ENCODE results near the gene PTPRK.

The PTPRK gene

GRCh38 chr6:128192972-128193371 is 327.4 kb downstream of the PTPRK start:
- Histone ChIP-seq H3K9ac (ENCODE audit: low read length) (no peak overlapping the region), H3K4me1 (ENCODE audit: control insufficient read depth, insufficient read depth, low read length) (no peaks in the 10 kb centered on the region), H3K27me3 (ENCODE audit: control insufficient read depth, insufficient read depth, low read length) (no peaks in the 10 kb centered on the region), H3K36me3 (ENCODE audit: control insufficient read depth, insufficient read depth, low read length) (no peaks in the 10 kb centered on the region), H3K27ac (ENCODE audit: low read depth, low read length) (no peak overlapping the region), H3K4me3 (ENCODE audit: low read length) (no peak overlapping the region)

- Histone ChIP-seq H3K27me3 (ENCODE audit: control insufficient read depth, insufficient read depth, low read length) (no peaks in the 10 kb centered on the region), H3K27ac (ENCODE audit: low read depth, low read length) (no peak overlapping the region), H3K4me3 (ENCODE audit: low read length) (no peak overlapping the region), H3K9ac (ENCODE audit: low read length) (no peak overlapping the region), H3K4me1 (ENCODE audit: control insufficient read depth, insufficient read depth, low read length) (no peaks in the 10 kb centered on the region), H3K36me3 (ENCODE audit: control insufficient read depth, insufficient read depth, low read length) (no peaks in the 10 kb centered on the region)
Measured at GRCh38 chr6:128188678-128189077, 331.7 kb downstream of the PTPRK start.

- Histone ChIP-seq H3K27ac (ENCODE audit: low read depth, low read length) (no peak overlapping the region), H3K27me3 (ENCODE audit: control insufficient read depth, insufficient read depth, low read length) (no peaks in the 10 kb centered on the region), H3K36me3 (ENCODE audit: control insufficient read depth, insufficient read depth, low read length) (no peaks in the 10 kb centered on the region), H3K4me3 (ENCODE audit: low read length) (no peak overlapping the region), H3K4me1 (ENCODE audit: control insufficient read depth, insufficient read depth, low read length) (no peaks in the 10 kb centered on the region), H3K9ac (ENCODE audit: low read length) (no peak overlapping the region)
Measured at GRCh38 chr6:128186729-128187128, 333.7 kb downstream of the PTPRK start.

GRCh38 chr6:128179876-128180438 is 340.4 kb downstream of the PTPRK start:
- Histone ChIP-seq H3K9ac (ENCODE audit: low read length) (no peak overlapping the region), H3K36me3 (ENCODE audit: control insufficient read depth, insufficient read depth, low read length) (no peaks in the 10 kb centered on the region), H3K27ac (ENCODE audit: low read depth, low read length) (no peak overlapping the region), H3K4me3 (ENCODE audit: low read length) (no peak overlapping the region), H3K27me3 (ENCODE audit: control insufficient read depth, insufficient read depth, low read length) (no peaks in the 10 kb centered on the region), H3K4me1 (ENCODE audit: control insufficient read depth, insufficient read depth, low read length) (no peaks in the 10 kb centered on the region)

- Histone ChIP-seq H3K4me3 (ENCODE audit: low read length) (no peak overlapping the region), H3K27me3 (ENCODE audit: control insufficient read depth, insufficient read depth, low read length) (no peaks in the 10 kb centered on the region), H3K27ac (ENCODE audit: low read depth, low read length) (no peak overlapping the region), H3K36me3 (ENCODE audit: control insufficient read depth, insufficient read depth, low read length) (no peaks in the 10 kb centered on the region), H3K9ac (ENCODE audit: low read length) (no peak overlapping the region), H3K4me1 (ENCODE audit: control insufficient read depth, insufficient read depth, low read length) (no peaks in the 10 kb centered on the region)
Measured at GRCh38 chr6:128174724-128175123, 345.7 kb downstream of the PTPRK start.

GRCh38 chr6:128172752-128173682 is 347.4 kb downstream of the PTPRK start:
- Histone ChIP-seq H3K36me3 (ENCODE audit: control insufficient read depth, insufficient read depth, low read length) (no peaks in the 10 kb centered on the region), H3K9ac (ENCODE audit: low read length) (no peak overlapping the region), H3K4me3 (ENCODE audit: low read length) (no peak overlapping the region), H3K27me3 (ENCODE audit: control insufficient read depth, insufficient read depth, low read length) (no peaks in the 10 kb centered on the region), H3K27ac (ENCODE audit: low read depth, low read length) (no peak overlapping the region), H3K4me1 (ENCODE audit: control insufficient read depth, insufficient read depth, low read length) (no peaks in the 10 kb centered on the region)

GRCh38 chr6:128172081-128172480 is 348.3 kb downstream of the PTPRK start:
- Histone ChIP-seq H3K4me3 (ENCODE audit: low read length) (no peak overlapping the region), H3K27me3 (ENCODE audit: control insufficient read depth, insufficient read depth, low read length) (no peaks in the 10 kb centered on the region), H3K9ac (ENCODE audit: low read length) (no peak overlapping the region), H3K4me1 (ENCODE audit: control insufficient read depth, insufficient read depth, low read length) (no peaks in the 10 kb centered on the region), H3K27ac (ENCODE audit: low read depth, low read length) (no peak overlapping the region), H3K36me3 (ENCODE audit: control insufficient read depth, insufficient read depth, low read length) (no peaks in the 10 kb centered on the region)

- Histone ChIP-seq H3K4me3 (ENCODE audit: low read length) (no peak overlapping the region), H3K27me3 (ENCODE audit: control insufficient read depth, insufficient read depth, low read length) (no peaks in the 10 kb centered on the region), H3K9ac (ENCODE audit: low read length) (no peak overlapping the region), H3K4me1 (ENCODE audit: control insufficient read depth, insufficient read depth, low read length) (no peaks in the 10 kb centered on the region), H3K27ac (ENCODE audit: low read depth, low read length) (no peak overlapping the region), H3K36me3 (ENCODE audit: control insufficient read depth, insufficient read depth, low read length) (no peaks in the 10 kb centered on the region)
Measured at GRCh38 chr6:128171182-128171581, 349.2 kb downstream of the PTPRK start.

GRCh38 chr6:128168244-128168643 is 352.2 kb downstream of the PTPRK start:
- no peaks in the 10 kb centered on the region for H3K27me3 ChIP-seq (ENCODE audit: control insufficient read depth, insufficient read depth, low read length)
- no peak overlapping the region for H3K4me3 ChIP-seq (ENCODE audit: low read length)
- H3K4me1 ChIP-seq (ENCODE audit: control insufficient read depth, insufficient read depth, low read length) = no peaks in the 10 kb centered on the region
- H3K36me3 ChIP-seq (ENCODE audit: control insufficient read depth, insufficient read depth, low read length) = no peaks in the 10 kb centered on the region
- no peak overlapping the region for H3K9ac ChIP-seq (ENCODE audit: low read length)
- no peak overlapping the region for H3K27ac ChIP-seq (ENCODE audit: low read depth, low read length)

- Histone ChIP-seq H3K36me3 (ENCODE audit: control insufficient read depth, insufficient read depth, low read length) (no peaks in the 10 kb centered on the region), H3K9ac (ENCODE audit: low read length) (no peak overlapping the region), H3K27ac (ENCODE audit: low read depth, low read length) (no peak overlapping the region), H3K4me1 (ENCODE audit: control insufficient read depth, insufficient read depth, low read length) (no peaks in the 10 kb centered on the region), H3K27me3 (ENCODE audit: control insufficient read depth, insufficient read depth, low read length) (no peaks in the 10 kb centered on the region), H3K4me3 (ENCODE audit: low read length) (no peak overlapping the region)
Measured at GRCh38 chr6:128167552-128167951, 352.8 kb downstream of the PTPRK start.

- H3K36me3 ChIP-seq (ENCODE audit: control insufficient read depth, insufficient read depth, low read length) = no peaks in the 10 kb centered on the region
Measured at GRCh38 chr6:128164254-128164653, 356.1 kb downstream of the PTPRK start.

GRCh38 chr6:128162423-128162822 is 358.0 kb downstream of the PTPRK start:
- no peak overlapping the region for H3K27ac ChIP-seq (ENCODE audit: low read depth, low read length)
- no peaks in the 10 kb centered on the region for H3K36me3 ChIP-seq (ENCODE audit: control insufficient read depth, insufficient read depth, low read length)
- H3K4me3 ChIP-seq (ENCODE audit: low read length) = no peak overlapping the region
- no peak overlapping the region for H3K9ac ChIP-seq (ENCODE audit: low read length)
- no peaks in the 10 kb centered on the region for H3K27me3 ChIP-seq (ENCODE audit: control insufficient read depth, insufficient read depth, low read length)
- H3K4me1 ChIP-seq (ENCODE audit: control insufficient read depth, insufficient read depth, low read length) = no peaks in the 10 kb centered on the region

More at GRCh38 chr6:128164254-128164653, 356.1 kb downstream of the PTPRK start:
- Histone ChIP-seq H3K27me3 (ENCODE audit: control insufficient read depth, insufficient read depth, low read length) (no peaks in the 10 kb centered on the region), H3K9ac (ENCODE audit: low read length) (no peak overlapping the region), H3K4me1 (ENCODE audit: control insufficient read depth, insufficient read depth, low read length) (no peaks in the 10 kb centered on the region), H3K4me3 (ENCODE audit: low read length) (no peak overlapping the region), H3K27ac (ENCODE audit: low read depth, low read length) (no peak overlapping the region)

- Histone ChIP-seq H3K36me3 (ENCODE audit: control insufficient read depth, insufficient read depth, low read length) (no peaks in the 10 kb centered on the region), H3K4me1 (ENCODE audit: control insufficient read depth, insufficient read depth, low read length) (no peaks in the 10 kb centered on the region), H3K4me3 (ENCODE audit: low read length) (no peak overlapping the region), H3K27ac (ENCODE audit: low read depth, low read length) (no peak overlapping the region), H3K9ac (ENCODE audit: low read length) (no peak overlapping the region), H3K27me3 (ENCODE audit: control insufficient read depth, insufficient read depth, low read length) (no peaks in the 10 kb centered on the region)
Measured at GRCh38 chr6:128161839-128162238, 358.6 kb downstream of the PTPRK start.
